ENCODE data around the gene PDPR. TPM values are rescaled to one million over a fixed set of nuclear protein-coding genes. Genes with fewer than 3 reads are reported as not detected.

Gene PDPR
- total RNA-seq, 4 donors from 2014 or later: 20.2 to 25.4 (median 22.8) TPM

- TF ChIP-seq POLR2A (IDR thresholded peaks at IDR 0.05) (no peak), CTCF (IDR thresholded peaks at IDR 0.05 in 4 of 5, conservative IDR thresholded peaks at IDR 0.05 in 1 of 5) (no peak)
- Histone ChIP-seq H3K9me3 (no peaks in the 10 kb centered on the region), H3K36me3 (peaks cover 0 to 71% of the 10 kb centered on the region in 2 donors), H3K4me3 (no peak overlapping the region), H3K4me1 (no peaks in the 10 kb centered on the region), H3K27me3 (no peaks in the 10 kb centered on the region), H3K27ac (no peak overlapping the region)
- intact Hi-C loops (cut with DNase I; ENCODE audit: low total_unique reads): no loop called here
- no peak for ATAC-seq
- in situ Hi-C loops (cut with MboI; ENCODE audit: low sequenced_read_pairs in 4 of 4): no loop called here
- DNase-seq: no peak
These were observed 46.3 kb downstream of the PDPR start for GRCh38 chr16:70160388-70160787.

DNA sequence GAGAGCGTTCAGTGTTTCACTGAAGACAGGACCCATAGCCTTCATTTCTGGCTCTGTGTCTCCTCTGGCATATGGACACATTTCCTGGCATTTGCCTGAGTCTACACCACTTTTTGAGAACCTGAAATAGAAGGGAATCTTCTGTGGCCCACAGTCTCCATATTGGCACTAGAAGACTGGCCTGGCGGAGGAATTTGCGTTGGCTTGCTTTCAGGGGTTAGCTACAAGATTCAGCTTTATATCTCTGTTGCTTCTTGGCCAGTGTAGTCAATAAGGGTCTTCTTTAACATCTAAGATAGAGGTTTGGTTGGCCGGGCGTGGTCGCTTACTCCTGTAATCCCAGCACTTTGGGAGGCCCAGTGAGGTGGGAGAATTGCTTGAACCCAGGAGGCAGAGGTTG, 46.7 kb downstream of the PDPR start:
- ATAC-seq: no peak
- no peaks in the 10 kb centered on the region for H3K4me1 ChIP-seq
- no peak for DNase-seq
- TF ChIP-seq POLR2A (IDR thresholded peaks at IDR 0.05) (no peak), CTCF (IDR thresholded peaks at IDR 0.05 in 4 of 5, conservative IDR thresholded peaks at IDR 0.05 in 1 of 5) (no peak)
- intact Hi-C loops (cut with DNase I; ENCODE audit: low total_unique reads): no loop called here
- no peaks in the 10 kb centered on the region for H3K9me3 ChIP-seq
- in situ Hi-C loops (cut with MboI; ENCODE audit: low sequenced_read_pairs in 4 of 4): no loop called here
- H3K27me3 ChIP-seq: no peaks in the 10 kb centered on the region
- H3K27ac ChIP-seq: no peak overlapping the region
- no peak overlapping the region for H3K4me3 ChIP-seq
- peaks cover 0 to 67% of the 10 kb centered on the region in 2 donors for H3K36me3 ChIP-seq

GRCh38 chr16:70161350-70161749, 47.2 kb downstream of the PDPR start:
- Histone ChIP-seq H3K27ac (no peak overlapping the region), H3K36me3 (peaks cover 0 to 62% of the 10 kb centered on the region in 2 donors), H3K4me3 (no peak overlapping the region), H3K9me3 (no peaks in the 10 kb centered on the region), H3K4me1 (no peaks in the 10 kb centered on the region), H3K27me3 (no peaks in the 10 kb centered on the region)
- DNase-seq: no peak
- intact Hi-C loops (cut with DNase I; ENCODE audit: low total_unique reads): no loop called here
- ATAC-seq: no peak
- TF ChIP-seq POLR2A (IDR thresholded peaks at IDR 0.05): no peak
- TF ChIP-seq CTCF (IDR thresholded peaks at IDR 0.05 in 4 of 5, conservative IDR thresholded peaks at IDR 0.05 in 1 of 5): no peak
- in situ Hi-C loops (cut with MboI; ENCODE audit: low sequenced_read_pairs in 4 of 4): no loop called here

GRCh38 chr16:70162041-70162451, 47.9 kb downstream of the PDPR start:
- in situ Hi-C loops (cut with MboI; ENCODE audit: low sequenced_read_pairs in 4 of 4): no loop called here

More at GRCh38 chr16:70162041-70162451, 47.9 kb downstream of the PDPR start:
- Histone ChIP-seq H3K27me3 (no peaks in the 10 kb centered on the region), H3K4me3 (no peak overlapping the region), H3K4me1 (no peaks in the 10 kb centered on the region), H3K9me3 (no peaks in the 10 kb centered on the region), H3K27ac (no peak overlapping the region), H3K36me3 (peaks cover 0 to 55% of the 10 kb centered on the region in 2 donors)
- TF ChIP-seq POLR2A (IDR thresholded peaks at IDR 0.05) (no peak), CTCF (IDR thresholded peaks at IDR 0.05 in 4 of 5, conservative IDR thresholded peaks at IDR 0.05 in 1 of 5) (no peak)
- intact Hi-C loops (cut with DNase I; ENCODE audit: low total_unique reads): no loop called here
- DNase-seq (no peak), ATAC-seq (no peak)
